ENCODE data around the gene KRT26. TPM values are rescaled to one million over a fixed set of nuclear protein-coding genes. Genes with fewer than 3 reads are reported as not detected.

KRT26 gene
- total and polyA plus RNA-seq, 2 of the 13 experiments (the other 11 are each of a cell fraction or from before 2014, with no cell fraction given): not detected

DNA sequence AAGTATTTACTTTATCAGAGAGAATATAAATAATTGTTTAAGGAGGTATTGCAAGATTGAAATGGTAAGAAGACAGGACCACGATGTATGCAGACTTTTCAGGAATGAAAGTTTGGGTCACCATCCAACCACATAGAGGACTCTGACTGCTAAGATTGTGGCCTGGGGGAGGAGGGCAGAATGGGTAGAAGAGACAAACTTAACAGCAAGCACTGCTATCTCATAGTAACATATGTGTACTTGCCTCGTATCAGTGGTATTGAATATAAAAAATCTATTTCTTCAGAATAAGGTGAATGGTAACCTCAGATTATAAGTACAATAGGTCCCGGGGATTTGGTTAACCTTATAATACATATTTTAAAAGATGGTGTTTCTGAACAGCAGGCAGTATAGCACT, 44.6 kb upstream of the KRT26 start:
- Histone ChIP-seq H3K27ac (ENCODE audit: extremely low read length, insufficient read depth, low read length) (no peak overlapping the region), H4K20me1 (ENCODE audit: insufficient read depth, low read length) (no peaks in the 10 kb centered on the region), H3K9me3 (ENCODE audit: low read length) (no peaks in the 10 kb centered on the region), H3K27me3 (ENCODE audit: control insufficient read depth in 1 of 2, insufficient read depth in 2 of 2, low read length in 2 of 2) (no peaks in the 10 kb centered on the region; a peak in 1 of 5 replicates), H3K79me2 (ENCODE audit: insufficient read depth, low read length) (peaks cover 20% of the 10 kb centered on the region), H3K36me3 (replicated peaks in 1 of 2; ENCODE audit: control insufficient read depth in 1 of 2, insufficient read depth in 2 of 2, low read length in 2 of 2) (peaks cover 4 to 7% of the 10 kb centered on the region in 2 experiments; a peak in 3 of 5 replicates), H3K4me2 (ENCODE audit: low read depth, low read length) (no peak overlapping the region), H2AFZ (ENCODE audit: low read length) (no peak overlapping the region), H3K4me3 (replicated peaks in 1 of 3; ENCODE audit: insufficient read depth in 1 of 3, low read depth in 2 of 3, low read length in 3 of 3) (no peak overlapping the region), H3K9ac (ENCODE audit: insufficient read depth, low read depth, low read length) (no peak overlapping the region), H3K4me1 (ENCODE audit: insufficient read depth, low read length) (peaks cover 33% of the 10 kb centered on the region)
- in situ Hi-C loops (cut with HindIII; ENCODE audit: extremely low pct_ligation_motif_present, low pct_unique_long_range_greater_than_20kb) (no loop called here), intact Hi-C loops (cut with micrococcal nuclease; ENCODE audit: unreplicated experiment) (no loop called here)
- WGBS (ENCODE audit: low lambda C conversion rate): 96% methylated on average over 3 of the region's 3 CpGs
- BruUV-seq (replicated peaks): no TSS peak
- ChIA-PET CTCF (ENCODE audit: low intra/inter-chr PET ratio, low total read pairs) (no interaction called here), POLR2A (no interaction called here)
- TF ChIP-seq FOXM1 (CRISPR knock-in tag; IDR thresholded peaks at IDR 0.05) (no peak), KAT7 (CRISPR knock-in tag; IDR thresholded peaks at IDR 0.05; ENCODE audit: borderline replicate concordance) (no peak)
- ATAC-seq (no peak), FAIRE-seq (no peak), DNase-seq (ENCODE audit: low spot score) (no peak)

DNA sequence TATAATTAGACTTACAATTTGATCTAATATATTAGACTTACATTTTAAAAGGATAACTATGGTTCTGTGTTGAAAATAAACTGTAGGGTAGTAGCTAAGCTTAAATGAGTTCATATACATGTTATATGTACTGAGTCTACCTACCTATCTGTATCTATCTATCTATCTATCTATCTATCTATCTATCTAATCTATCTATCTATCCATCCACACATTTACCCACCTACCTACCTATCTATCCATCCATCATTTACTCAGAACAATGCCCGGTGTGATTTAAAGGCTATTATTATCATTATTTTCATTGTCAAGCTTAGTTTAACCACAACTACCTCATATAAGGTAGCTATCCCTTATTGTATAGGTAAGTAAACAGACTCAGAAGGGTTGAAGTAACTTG, 43.4 kb upstream of the KRT26 start:
- Histone ChIP-seq H3K79me2 (ENCODE audit: insufficient read depth, low read length) (peaks cover 20% of the 10 kb centered on the region), H3K4me2 (ENCODE audit: low read depth, low read length) (no peak overlapping the region), H3K4me3 (replicated peaks in 1 of 3; ENCODE audit: insufficient read depth in 1 of 3, low read depth in 2 of 3, low read length in 3 of 3) (no peak overlapping the region), H3K27me3 (ENCODE audit: control insufficient read depth in 1 of 2, insufficient read depth in 2 of 2, low read length in 2 of 2) (no peaks in the 10 kb centered on the region; a peak in 1 of 5 replicates), H3K27ac (ENCODE audit: extremely low read length, insufficient read depth, low read length) (no peak overlapping the region), H3K36me3 (replicated peaks in 1 of 2; ENCODE audit: control insufficient read depth in 1 of 2, insufficient read depth in 2 of 2, low read length in 2 of 2) (peaks cover 4 to 7% of the 10 kb centered on the region in 2 experiments; a peak in 3 of 5 replicates), H3K4me1 (ENCODE audit: insufficient read depth, low read length) (peaks cover 27% of the 10 kb centered on the region), H3K9ac (ENCODE audit: insufficient read depth, low read depth, low read length) (no peak overlapping the region), H4K20me1 (ENCODE audit: insufficient read depth, low read length) (no peaks in the 10 kb centered on the region), H3K9me3 (ENCODE audit: low read length) (no peaks in the 10 kb centered on the region), H2AFZ (ENCODE audit: low read length) (no peak overlapping the region)
- no TSS peak for BruUV-seq (replicated peaks)
- 74% methylated on average over 1 of the region's 1 CpG for WGBS (ENCODE audit: low lambda C conversion rate)
- ChIA-PET POLR2A (interaction anchor here (1.2 kb wide), 1 partner anchor 873 kb away, joined by 3 read pairs; the partner anchor contains the start of gene EIF1), CTCF (ENCODE audit: low intra/inter-chr PET ratio, low total read pairs) (no interaction called here)
- intact Hi-C loops (cut with micrococcal nuclease; ENCODE audit: unreplicated experiment) (no loop called here), in situ Hi-C loops (cut with HindIII; ENCODE audit: extremely low pct_ligation_motif_present, low pct_unique_long_range_greater_than_20kb) (no loop called here)
- FAIRE-seq: no peak
- no peak for ATAC-seq
- DNase-seq (ENCODE audit: low spot score): no peak
- TF ChIP-seq TEAD3 (CRISPR knock-in tag; optimal IDR thresholded peaks at IDR 0.05; ENCODE audit: borderline replicate concordance): no peak
- no peak for TF ChIP-seq ZNF850 (CRISPR knock-in tag; conservative IDR thresholded peaks at IDR 0.05)
- no peak for TF ChIP-seq ZNF333 (CRISPR knock-in tag; IDR thresholded peaks at IDR 0.05; ENCODE audit: borderline replicate concordance)
- no peak for TF ChIP-seq SSRP1 (CRISPR knock-in tag; IDR thresholded peaks at IDR 0.05)
- no peak for TF ChIP-seq YEATS4 (CRISPR knock-in tag; IDR thresholded peaks at IDR 0.05; ENCODE audit: borderline replicate concordance)
- TF ChIP-seq, protein P1, sequence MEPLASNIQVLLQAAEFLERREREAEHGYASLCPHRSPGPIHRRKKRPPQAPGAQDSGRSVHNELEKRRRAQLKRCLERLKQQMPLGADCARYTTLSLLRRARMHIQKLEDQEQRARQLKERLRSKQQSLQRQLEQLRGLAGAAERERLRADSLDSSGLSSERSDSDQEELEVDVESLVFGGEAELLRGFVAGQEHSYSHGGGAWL (CRISPR knock-in tag; IDR thresholded peaks at IDR 0.05): no peak
- no peak for TF ChIP-seq ZSCAN29 (CRISPR knock-in tag; conservative IDR thresholded peaks at IDR 0.05)
- TF ChIP-seq, protein P2, sequence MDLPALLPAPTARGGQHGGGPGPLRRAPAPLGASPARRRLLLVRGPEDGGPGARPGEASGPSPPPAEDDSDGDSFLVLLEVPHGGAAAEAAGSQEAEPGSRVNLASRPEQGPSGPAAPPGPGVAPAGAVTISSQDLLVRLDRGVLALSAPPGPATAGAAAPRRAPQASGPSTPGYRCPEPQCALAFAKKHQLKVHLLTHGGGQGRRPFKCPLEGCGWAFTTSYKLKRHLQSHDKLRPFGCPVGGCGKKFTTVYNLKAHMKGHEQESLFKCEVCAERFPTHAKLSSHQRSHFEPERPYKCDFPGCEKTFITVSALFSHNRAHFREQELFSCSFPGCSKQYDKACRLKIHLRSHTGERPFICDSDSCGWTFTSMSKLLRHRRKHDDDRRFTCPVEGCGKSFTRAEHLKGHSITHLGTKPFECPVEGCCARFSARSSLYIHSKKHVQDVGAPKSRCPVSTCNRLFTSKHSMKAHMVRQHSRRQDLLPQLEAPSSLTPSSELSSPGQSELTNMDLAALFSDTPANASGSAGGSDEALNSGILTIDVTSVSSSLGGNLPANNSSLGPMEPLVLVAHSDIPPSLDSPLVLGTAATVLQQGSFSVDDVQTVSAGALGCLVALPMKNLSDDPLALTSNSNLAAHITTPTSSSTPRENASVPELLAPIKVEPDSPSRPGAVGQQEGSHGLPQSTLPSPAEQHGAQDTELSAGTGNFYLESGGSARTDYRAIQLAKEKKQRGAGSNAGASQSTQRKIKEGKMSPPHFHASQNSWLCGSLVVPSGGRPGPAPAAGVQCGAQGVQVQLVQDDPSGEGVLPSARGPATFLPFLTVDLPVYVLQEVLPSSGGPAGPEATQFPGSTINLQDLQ (CRISPR knock-in tag; IDR thresholded peaks at IDR 0.05): no peak
- no peak for TF ChIP-seq ZBTB21 (CRISPR knock-in tag; IDR thresholded peaks at IDR 0.05)
- no peak for TF ChIP-seq ZBTB8A (CRISPR knock-in tag; IDR thresholded peaks at IDR 0.05; ENCODE audit: borderline replicate concordance, low read depth)
- TF ChIP-seq, protein P3, sequence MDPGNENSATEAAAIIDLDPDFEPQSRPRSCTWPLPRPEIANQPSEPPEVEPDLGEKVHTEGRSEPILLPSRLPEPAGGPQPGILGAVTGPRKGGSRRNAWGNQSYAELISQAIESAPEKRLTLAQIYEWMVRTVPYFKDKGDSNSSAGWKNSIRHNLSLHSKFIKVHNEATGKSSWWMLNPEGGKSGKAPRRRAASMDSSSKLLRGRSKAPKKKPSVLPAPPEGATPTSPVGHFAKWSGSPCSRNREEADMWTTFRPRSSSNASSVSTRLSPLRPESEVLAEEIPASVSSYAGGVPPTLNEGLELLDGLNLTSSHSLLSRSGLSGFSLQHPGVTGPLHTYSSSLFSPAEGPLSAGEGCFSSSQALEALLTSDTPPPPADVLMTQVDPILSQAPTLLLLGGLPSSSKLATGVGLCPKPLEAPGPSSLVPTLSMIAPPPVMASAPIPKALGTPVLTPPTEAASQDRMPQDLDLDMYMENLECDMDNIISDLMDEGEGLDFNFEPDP (CRISPR knock-in tag; conservative IDR thresholded peaks at IDR 0.05): no peak
- TF ChIP-seq, protein P4, sequence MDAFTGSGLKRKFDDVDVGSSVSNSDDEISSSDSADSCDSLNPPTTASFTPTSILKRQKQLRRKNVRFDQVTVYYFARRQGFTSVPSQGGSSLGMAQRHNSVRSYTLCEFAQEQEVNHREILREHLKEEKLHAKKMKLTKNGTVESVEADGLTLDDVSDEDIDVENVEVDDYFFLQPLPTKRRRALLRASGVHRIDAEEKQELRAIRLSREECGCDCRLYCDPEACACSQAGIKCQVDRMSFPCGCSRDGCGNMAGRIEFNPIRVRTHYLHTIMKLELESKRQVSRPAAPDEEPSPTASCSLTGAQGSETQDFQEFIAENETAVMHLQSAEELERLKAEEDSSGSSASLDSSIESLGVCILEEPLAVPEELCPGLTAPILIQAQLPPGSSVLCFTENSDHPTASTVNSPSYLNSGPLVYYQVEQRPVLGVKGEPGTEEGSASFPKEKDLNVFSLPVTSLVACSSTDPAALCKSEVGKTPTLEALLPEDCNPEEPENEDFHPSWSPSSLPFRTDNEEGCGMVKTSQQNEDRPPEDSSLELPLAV (CRISPR knock-in tag; conservative IDR thresholded peaks at IDR 0.05; ENCODE audit: low read depth): no peak
